ENCODE data around the gene KLF15.
A peak's percentile ranks its signal among the peaks of the same experiment; 100 is the strongest.

The KLF15 gene

GRCh38 chr3:126360046-126360713 lies 3.0 kb upstream of the KLF15 start:
- DNase-seq, result no peak

- no peak for DNase-seq
Measured at GRCh38 chr3:126358816-126359181, 1.6 kb upstream of the KLF15 start.

- no peak for DNase-seq
Measured at GRCh38 chr3:126358038-126358815, 1.0 kb upstream of the KLF15 start.

- peak; percentile 32 for DNase-seq
Measured at GRCh38 chr3:126356373-126357264, 589 bp downstream of the KLF15 start.

- DNase-seq, result peak; percentile 90
Measured at GRCh38 chr3:126355777-126356372, 1.3 kb downstream of the KLF15 start.

GRCh38 chr3:126355251-126355650 lies 2.0 kb downstream of the KLF15 start:
- DNase-seq, result no peak

GRCh38 chr3:126354776-126355175 lies 2.4 kb downstream of the KLF15 start:
- no peak for DNase-seq

- no peak for DNase-seq
Measured at GRCh38 chr3:126353694-126354321, 3.4 kb downstream of the KLF15 start.

GRCh38 chr3:126352476-126353454 lies 4.4 kb downstream of the KLF15 start:
- no peak for DNase-seq

GRCh38 chr3:126351771-126352475 lies 5.3 kb downstream of the KLF15 start:
- DNase-seq, result no peak

- no peak for DNase-seq
Measured at GRCh38 chr3:126351086-126351770, 6.0 kb downstream of the KLF15 start.

GRCh38 chr3:126350502-126351085 lies 6.6 kb downstream of the KLF15 start:
- DNase-seq, result no peak

GRCh38 chr3:126349611-126350501 lies 7.4 kb downstream of the KLF15 start:
- no peak for DNase-seq

- no peak for DNase-seq
Measured at GRCh38 chr3:126349071-126349470, 8.1 kb downstream of the KLF15 start.

- DNase-seq, result peak; percentile 18
Measured at GRCh38 chr3:126348308-126348920, 8.8 kb downstream of the KLF15 start.

- DNase-seq, result no peak
Measured at GRCh38 chr3:126347543-126348161, 9.6 kb downstream of the KLF15 start.

- no peak for DNase-seq
Measured at GRCh38 chr3:126346466-126346865, 10.7 kb downstream of the KLF15 start.

Measured in hematopoietic multipotent progenitor cell treated with erythropoietin and hydrocortisone succinate and interleukin-3 and kit ligand, for 8 days (in vitro differentiated cells).